IPS-20b (cell line): ENCODE data around the gene CCDC57.

ENCODE experiments used
- H3K27ac ChIP-seq: one replicate; pipeline ENCODE4 v1.5.1; 2013; ENCODE audit warnings: low read length
- H3K27me3 ChIP-seq: 2 replicates; pipeline ENCODE4 v1.6.1; 2013; ENCODE audit warnings: mild to moderate bottlenecking, low read length, inconsistent platforms; ENCODE audit not compliant: insufficient read depth
- H3K36me3 ChIP-seq: 2 replicates; pipeline ENCODE4 v1.6.1; 2013; ENCODE audit warnings: low read depth, mild to moderate bottlenecking, inconsistent platforms, low read length, moderate library complexity; ENCODE audit not compliant: insufficient read depth
- H3K4me1 ChIP-seq: 2 replicates; pipeline ENCODE4 v1.6.1; 2013; ENCODE audit warnings: mild to moderate bottlenecking, control low read depth, inconsistent platforms, low read length, moderate library complexity; ENCODE audit not compliant: insufficient read depth
- H3K4me3 ChIP-seq: 2 replicates; pipeline ENCODE4 v1.5.1; 2013; ENCODE audit warnings: mild to moderate bottlenecking, low read length, inconsistent platforms
- H3K9ac ChIP-seq: 2 replicates; pipeline ENCODE4 v1.6.1; 2013; ENCODE audit warnings: low read depth, mild to moderate bottlenecking, inconsistent platforms, low read length, moderate library complexity
- H3K9me3 ChIP-seq: 2 replicates; pipeline ENCODE4 v1.6.1; 2013; ENCODE audit warnings: mild to moderate bottlenecking, low read depth, low read length, inconsistent platforms; ENCODE audit not compliant: insufficient read depth

CCDC57 gene

DNA sequence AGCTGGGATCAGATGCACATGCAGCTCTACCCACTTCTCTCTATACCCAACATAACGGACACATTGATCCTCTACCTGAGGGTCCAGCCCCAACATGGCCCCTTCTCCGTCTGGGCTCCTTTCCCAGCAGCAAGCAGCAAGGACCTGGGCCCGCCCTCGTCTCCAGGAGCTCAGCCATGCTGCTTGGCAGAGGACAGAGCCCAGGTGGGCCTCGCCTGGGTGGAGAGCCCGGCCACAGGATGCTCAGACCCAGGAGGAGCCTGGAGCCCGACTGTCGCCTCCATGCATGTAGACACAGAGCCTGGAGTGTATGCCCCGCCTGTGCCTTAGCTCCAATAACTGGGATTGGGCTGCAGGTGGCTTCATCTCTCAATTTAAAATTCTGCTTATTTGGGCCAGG, 57.0 kb downstream of the CCDC57 start:
- Histone ChIP-seq H3K36me3 (no peaks in the 10 kb centered on the region), H3K9me3 (no peaks in the 10 kb centered on the region), H3K4me3 (no peak overlapping the region), H3K27ac (no peak overlapping the region), H3K4me1 (no peaks in the 10 kb centered on the region), H3K27me3 (no peaks in the 10 kb centered on the region), H3K9ac (no peak overlapping the region)

GRCh38 chr17:82154881-82155331, 57.7 kb downstream of the CCDC57 start:
- Histone ChIP-seq H3K36me3 (no peaks in the 10 kb centered on the region), H3K9me3 (no peaks in the 10 kb centered on the region), H3K4me3 (no peak overlapping the region), H3K27me3 (no peaks in the 10 kb centered on the region), H3K9ac (no peak overlapping the region), H3K27ac (no peak overlapping the region), H3K4me1 (no peaks in the 10 kb centered on the region)

DNA sequence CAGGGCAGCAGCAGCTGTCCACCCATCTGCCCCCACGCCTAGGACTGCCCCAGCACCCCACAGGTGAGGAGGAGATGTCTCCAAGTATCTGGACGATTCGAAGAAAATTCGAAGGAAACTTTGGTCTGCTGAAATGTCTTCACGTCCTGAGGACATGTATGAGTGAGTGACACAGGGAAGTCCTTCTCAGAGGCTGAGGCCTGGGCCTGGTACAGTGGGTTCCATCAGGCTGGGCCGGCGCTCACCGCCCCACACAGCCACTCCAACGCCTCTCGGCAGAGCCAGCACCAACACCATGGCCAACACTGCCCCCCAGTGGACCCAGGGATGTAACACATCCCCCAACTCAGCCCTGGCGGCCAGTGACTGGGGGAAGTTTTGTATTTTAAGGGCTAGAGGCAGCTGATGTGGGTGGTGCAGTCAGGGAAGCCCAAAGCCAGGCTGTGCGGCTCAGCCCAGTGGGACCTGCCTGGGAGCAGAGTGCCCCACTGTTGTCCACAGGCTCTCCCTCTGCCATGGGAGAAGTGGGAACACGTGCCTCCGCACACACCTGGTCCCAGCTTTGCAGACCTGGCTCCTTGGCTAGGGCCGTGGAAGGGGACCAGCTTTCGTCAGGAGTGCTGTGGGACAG, 58.8 kb downstream of the CCDC57 start:
- no peaks in the 10 kb centered on the region for H3K27me3 ChIP-seq
- no peak overlapping the region for H3K9ac ChIP-seq
- H3K36me3 ChIP-seq, result no peaks in the 10 kb centered on the region

GRCh38 chr17:82153295-82153691, 59.3 kb downstream of the CCDC57 start:
- Histone ChIP-seq H3K4me1 (no peaks in the 10 kb centered on the region), H3K9ac (no peak overlapping the region), H3K27me3 (no peaks in the 10 kb centered on the region), H3K4me3 (no peak overlapping the region), H3K27ac (no peak overlapping the region), H3K36me3 (no peaks in the 10 kb centered on the region), H3K9me3 (no peaks in the 10 kb centered on the region)

More for the DNA sequence above, 58.8 kb downstream of the CCDC57 start:
- H3K9me3 ChIP-seq, result no peaks in the 10 kb centered on the region
- no peaks in the 10 kb centered on the region for H3K4me1 ChIP-seq
- H3K27ac ChIP-seq, result no peak overlapping the region
- no peak overlapping the region for H3K4me3 ChIP-seq

GRCh38 chr17:82152556-82153294, 59.9 kb downstream of the CCDC57 start:
- no peak overlapping the region for H3K27ac ChIP-seq
- no peak overlapping the region for H3K9ac ChIP-seq
- H3K36me3 ChIP-seq, result no peaks in the 10 kb centered on the region
- no peaks in the 10 kb centered on the region for H3K4me1 ChIP-seq
- H3K9me3 ChIP-seq, result no peaks in the 10 kb centered on the region
- no peaks in the 10 kb centered on the region for H3K27me3 ChIP-seq
- H3K4me3 ChIP-seq, result no peak overlapping the region

DNA sequence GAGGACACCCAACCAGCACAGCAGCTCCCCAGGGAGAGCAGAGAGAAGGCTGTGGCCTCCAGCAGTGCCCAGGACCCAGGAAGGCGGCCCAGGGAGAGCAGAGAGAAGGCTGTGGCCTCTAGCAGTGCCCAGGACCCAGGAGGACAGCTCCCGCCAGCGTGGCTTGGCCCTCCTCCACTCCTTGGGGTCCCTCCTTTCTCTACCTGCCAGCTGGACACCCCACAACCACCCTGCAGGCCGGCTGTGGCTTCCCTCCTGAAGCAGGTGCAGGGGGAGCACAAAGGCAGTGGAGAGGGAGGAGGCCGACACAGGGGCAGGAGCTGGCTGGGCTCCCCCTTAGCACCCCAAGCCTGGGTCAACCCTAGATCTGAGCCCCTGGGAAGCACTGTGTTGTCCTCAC, 60.5 kb downstream of the CCDC57 start:
- Histone ChIP-seq H3K27me3 (no peaks in the 10 kb centered on the region), H3K4me1 (no peaks in the 10 kb centered on the region), H3K4me3 (no peak overlapping the region), H3K36me3 (no peaks in the 10 kb centered on the region), H3K9me3 (no peaks in the 10 kb centered on the region), H3K27ac (no peak overlapping the region), H3K9ac (no peak overlapping the region)

DNA sequence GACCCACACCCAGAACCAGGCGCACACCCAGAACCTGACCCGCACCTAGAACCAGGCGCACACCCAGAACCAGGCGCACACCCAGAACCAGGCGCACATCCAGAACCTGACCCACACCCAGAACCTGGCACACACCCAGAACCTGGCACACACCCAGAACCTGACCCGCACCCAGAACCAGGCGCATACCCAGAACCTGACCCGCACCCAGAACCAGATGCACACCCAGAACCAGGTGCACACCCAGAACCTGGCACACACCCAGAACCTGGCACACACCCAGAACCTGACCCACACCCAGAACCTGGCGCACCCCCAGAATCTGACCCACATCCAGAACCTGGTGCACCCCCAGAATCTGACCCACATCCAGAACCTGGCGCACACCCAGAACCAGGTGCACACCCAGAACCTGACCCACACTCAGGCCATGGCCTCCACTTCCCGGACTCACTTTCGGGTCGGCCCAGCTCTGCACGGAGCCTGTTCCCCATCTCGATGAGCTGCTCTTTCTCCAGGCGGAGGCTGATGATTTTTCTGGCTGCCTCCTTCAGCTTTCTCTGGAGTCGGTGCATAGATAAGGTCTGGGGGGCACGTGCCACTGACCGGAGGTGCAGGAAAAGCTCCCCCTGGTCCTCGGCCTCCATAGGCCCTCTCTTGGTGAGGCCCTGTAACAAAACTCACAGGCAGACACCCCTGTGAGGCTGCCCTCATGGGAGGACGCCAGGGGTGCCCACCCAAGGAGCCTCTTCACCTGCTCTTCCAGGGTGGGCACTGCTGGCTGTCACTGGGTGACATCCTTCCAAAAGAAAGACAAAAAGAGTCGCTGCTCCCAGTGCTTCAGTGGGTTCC, 61.3 kb downstream of the CCDC57 start:
- Histone ChIP-seq H3K27ac (no peak overlapping the region), H3K27me3 (no peaks in the 10 kb centered on the region), H3K9ac (no peak overlapping the region), H3K4me1 (no peaks in the 10 kb centered on the region), H3K4me3 (no peak overlapping the region), H3K36me3 (no peaks in the 10 kb centered on the region), H3K9me3 (no peaks in the 10 kb centered on the region)

- Histone ChIP-seq H3K36me3 (no peaks in the 10 kb centered on the region), H3K9me3 (no peaks in the 10 kb centered on the region), H3K4me3 (no peak overlapping the region), H3K27me3 (no peaks in the 10 kb centered on the region), H3K4me1 (no peaks in the 10 kb centered on the region), H3K27ac (no peak overlapping the region), H3K9ac (no peak overlapping the region)
These were observed 63.1 kb downstream of the CCDC57 start for GRCh38 chr17:82149401-82150099.

GRCh38 chr17:82148997-82149396, 63.6 kb downstream of the CCDC57 start:
- no peaks in the 10 kb centered on the region for H3K9me3 ChIP-seq
- H3K9ac ChIP-seq, result no peak overlapping the region
- no peaks in the 10 kb centered on the region for H3K4me1 ChIP-seq
- H3K4me3 ChIP-seq, result no peak overlapping the region
- H3K27ac ChIP-seq, result no peak overlapping the region
- no peaks in the 10 kb centered on the region for H3K36me3 ChIP-seq
- no peaks in the 10 kb centered on the region for H3K27me3 ChIP-seq

DNA sequence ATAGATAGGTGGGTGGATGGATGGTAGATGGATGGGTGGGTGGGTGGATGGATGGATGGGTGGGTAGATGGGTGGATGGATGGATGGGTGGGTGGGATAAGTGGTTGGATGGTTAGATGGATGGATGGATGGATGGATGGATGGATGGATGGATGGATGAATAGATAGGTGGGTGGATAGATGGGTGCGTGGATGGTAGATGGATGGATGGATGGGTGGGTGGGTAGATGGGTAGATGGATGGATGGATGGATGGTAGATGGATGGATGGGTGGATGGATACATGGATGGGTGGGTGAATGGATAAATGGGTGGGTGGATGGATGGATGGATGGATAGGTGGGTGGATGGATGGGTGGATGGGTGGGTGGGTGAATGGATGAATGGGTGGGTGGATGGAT, 64.6 kb downstream of the CCDC57 start:
- H3K27ac ChIP-seq, result no peak overlapping the region
- H3K9me3 ChIP-seq, result no peaks in the 10 kb centered on the region
- H3K4me3 ChIP-seq, result no peak overlapping the region
- no peaks in the 10 kb centered on the region for H3K36me3 ChIP-seq
- H3K27me3 ChIP-seq, result no peaks in the 10 kb centered on the region
- no peak overlapping the region for H3K9ac ChIP-seq
- no peaks in the 10 kb centered on the region for H3K4me1 ChIP-seq
